HepG2 (cell line): ENCODE measurements around the gene ITGAE. TPM values are rescaled to one million over a fixed set of nuclear protein-coding genes. Genes with fewer than 3 reads are reported as not detected.
A peak's percentile ranks its signal among the peaks of the same experiment; 100 is the strongest.

Experiments used
- ATAC-seq: fragments of 200-7000 bp; cut with Tn5 transposase; 3 replicates; pipeline ENCODE4 v1.9.1; 2020; ENCODE audit warnings: mild to moderate bottlenecking, moderate library complexity
- BruUV-seq: library from RNA; stranded (reverse); fragments of 400-500 nt; replicated peaks from 2 replicates; lab custom pipeline; 2021; lab: Mats Ljungman, UMichigan
- CTCF ChIA-PET: fragments of 300-600 bp; formaldehyde crosslinking; extraction: SDS; loops from one replicate; lab custom pipeline; 2021; ENCODE audit warnings: low total read pairs, inconsistent platforms, low intra/inter-chr PET ratio; lab: Yijun Ruan, JAX
- POLR2A ChIA-PET: fragments of 350-600 bp; sonication (Branson Sonifier 250); formaldehyde crosslinking; loops from one replicate; lab custom pipeline; 2020; ENCODE audit warnings: antibody characterized with exemption, inconsistent platforms; lab: Yijun Ruan, JAX
- DNase-seq: peaks from one replicate; pipeline ENCODE4 v3.0.0-alpha.2; 2015; ENCODE audit warnings: low spot score
- FAIRE-seq: peaks from 3 replicates; lab custom pipeline; 2011; peaks lifted over from hg19 to GRCh38; lab: Jason Lieb, UNC
- H2AFZ ChIP-seq: one replicate; pipeline ENCODE4 v1.6.1; 2011; ENCODE audit warnings: low read length, inconsistent platforms
- H3K27ac ChIP-seq: fragments of 300-600 bp; 3 replicates; pipeline ENCODE4 v1.8.0; 2011; ENCODE audit warnings: mixed run types, mild to moderate bottlenecking, mixed read lengths, low read length, inconsistent platforms; ENCODE audit not compliant: insufficient read depth; ENCODE audit errors: extremely low read length
- H3K27me3 ChIP-seq, 2 experiments: fragments of 200-600 bp in 1 of 2; 2 replicates in 1 of 2; 3 replicates in 1 of 2; pipeline versions ENCODE4 v1.6.0 to v1.8.0; 2011; ENCODE audit warnings: low read length in 2 of 2, mild to moderate bottlenecking in 2 of 2, moderate library complexity in 2 of 2, inconsistent platforms in 1 of 2; ENCODE audit not compliant: insufficient read depth in 2 of 2, control insufficient read depth in 1 of 2
- H3K36me3 ChIP-seq, 2 experiments: fragments of 200-600 bp in 1 of 2; replicated peaks in 1 of 2; 2 replicates in 1 of 2; 3 replicates in 1 of 2; pipeline versions ENCODE4 v1.5.1 to v1.8.0; 2011; ENCODE audit warnings: low read length in 2 of 2, inconsistent platforms in 1 of 2; ENCODE audit not compliant: insufficient read depth in 2 of 2, control insufficient read depth in 1 of 2
- H3K4me1 ChIP-seq: 2 replicates; pipeline ENCODE4 v1.5.1; 2012; ENCODE audit warnings: low read length, inconsistent platforms; ENCODE audit not compliant: insufficient read depth
- H3K4me2 ChIP-seq: 2 replicates; pipeline ENCODE4 v1.6.0; 2011; ENCODE audit warnings: low read depth, low read length, inconsistent platforms
- H3K4me3 ChIP-seq, 3 experiments: fragments of 200-600 bp in 1 of 3; sonication (generic), shearing (Covaris generic) in 1 of 3; replicated peaks in 1 of 3; 2 replicates each; pipeline ENCODE4 v1.5.1; 2011 to 2016; ENCODE audit warnings: low read length in 3 of 3, inconsistent platforms in 2 of 3, low read depth in 2 of 3, mild to moderate bottlenecking in 2 of 3, control low read depth in 1 of 3, mixed read lengths in 1 of 3; ENCODE audit not compliant: insufficient read depth in 1 of 3
- H3K79me2 ChIP-seq: one replicate; pipeline ENCODE4 v1.6.1; 2011; ENCODE audit warnings: low read length, inconsistent platforms; ENCODE audit not compliant: insufficient read depth
- H3K9ac ChIP-seq: 2 replicates; pipeline ENCODE4 v1.6.0; 2011; ENCODE audit warnings: mild to moderate bottlenecking, low read depth, low read length, inconsistent platforms; ENCODE audit not compliant: insufficient read depth
- H3K9me3 ChIP-seq: 2 replicates; pipeline ENCODE4 v1.5.1; 2012; ENCODE audit warnings: mild to moderate bottlenecking, low read length
- H4K20me1 ChIP-seq: 2 replicates; pipeline ENCODE4 v1.6.0; 2011; ENCODE audit warnings: inconsistent platforms, mild to moderate bottlenecking, low read length, moderate library complexity; ENCODE audit not compliant: insufficient read depth
- DMAP1 ChIP-seq: IDR thresholded peaks from 2 replicates; pipeline ENCODE4 v1.6.1; 2016
- ELK4 ChIP-seq: sonication (generic); formaldehyde crosslinking; IDR thresholded peaks from 2 replicates; pipeline ENCODE4 v1.9.0; 2021; ENCODE audit warnings: missing genetic modification reagents, borderline replicate concordance
- KLF12 ChIP-seq: sonication (generic); formaldehyde crosslinking; IDR thresholded peaks from 2 replicates; pipeline ENCODE4 v1.4.0; 2020; ENCODE audit warnings: missing genetic modification reagents, borderline replicate concordance
- KMT2B ChIP-seq: IDR thresholded peaks from 2 replicates; pipeline ENCODE4 v1.6.1; 2016; ENCODE audit warnings: missing genetic modification reagents, missing compliant biosample characterization
- PHF8 ChIP-seq: sonication (generic); formaldehyde crosslinking; IDR thresholded peaks from 2 replicates; pipeline ENCODE4 v1.5.0; 2020; ENCODE audit warnings: missing genetic modification reagents
- REXO4 ChIP-seq: sonication (generic); formaldehyde crosslinking; IDR thresholded peaks from 2 replicates; pipeline ENCODE4 v1.8.0; 2022; ENCODE audit warnings: missing genetic modification reagents, mild to moderate bottlenecking, borderline replicate concordance
- THAP7 ChIP-seq: sonication (generic); formaldehyde crosslinking; IDR thresholded peaks from 2 replicates; pipeline ENCODE4 v1.8.1; 2023; ENCODE audit warnings: mild to moderate bottlenecking, missing genetic modification reagents
- ZBTB21 ChIP-seq: sonication (generic); formaldehyde crosslinking; IDR thresholded peaks from 2 replicates; pipeline ENCODE4 v1.4.0; 2020; ENCODE audit warnings: missing genetic modification reagents
- ZFP62 ChIP-seq: sonication (generic); formaldehyde crosslinking; IDR thresholded peaks from 2 replicates; pipeline ENCODE4 v1.4.0; 2020; ENCODE audit warnings: missing genetic modification reagents
- ZNF17 ChIP-seq: sonication (generic); formaldehyde crosslinking; IDR thresholded peaks from 2 replicates; pipeline ENCODE4 v1.5.0; 2020; ENCODE audit warnings: mild to moderate bottlenecking, missing genetic modification reagents
- ZNF263 ChIP-seq: sonication (generic); formaldehyde crosslinking; IDR thresholded peaks from 2 replicates; pipeline ENCODE4 v1.4.0; 2020; ENCODE audit warnings: missing genetic modification reagents
- ZNF331 ChIP-seq: sonication (generic); formaldehyde crosslinking; IDR thresholded peaks from 2 replicates; pipeline ENCODE4 v1.4.0; 2020; ENCODE audit warnings: missing genetic modification reagents
- ZNF589 ChIP-seq: sonication (generic); formaldehyde crosslinking; conservative IDR thresholded peaks from 2 replicates; pipeline ENCODE4 v1.8.0; 2022; ENCODE audit warnings: mild to moderate bottlenecking, moderate library complexity, missing genetic modification reagents
- ZXDC ChIP-seq: sonication (generic); formaldehyde crosslinking; IDR thresholded peaks from 2 replicates; pipeline ENCODE4 v1.5.0; 2020; ENCODE audit warnings: mild to moderate bottlenecking, missing genetic modification reagents
- WGBS: methylation state at CpG from one replicate; pipeline ENCODE4 v1.1.6; 2017; ENCODE audit warnings: low lambda C conversion rate; 5-methylcytosine and 5-hydroxymethylcytosine counted together
- in situ Hi-C: cut with HindIII; loops from 2 replicates; pipeline ENCODE4 v1.10.0; 2017; ENCODE audit warnings: low pct_unique_long_range_greater_than_20kb; ENCODE audit not compliant: extremely low pct_ligation_motif_present
- intact Hi-C: fragments of 100-400 bp; cut with micrococcal nuclease; formaldehyde crosslinking; loops from one replicate; pipeline ENCODE4 v1.10.0; 2022; ENCODE audit not compliant: unreplicated experiment
- polyA plus RNA-seq, 8 experiments: library from polyadenylated mRNA; depleted of rRNA in 3 of 8; stranded (reverse) in 7 of 8; unstranded in 1 of 8; fragments of >200 nt; fragmentation: Illumina TruSeq in 4 of 8; extraction: Trizol in 4 of 8; gene quantifications; 2 replicates each; pipeline versions ENCODE4 v1.2.1 to v1.2.3, GENCODE V29; 2011 to 2016; ENCODE audit warnings: low read depth in 4 of 8, missing spikeins in 1 of 8, mixed read lengths in 1 of 8; ENCODE audit not compliant: insufficient read depth in 1 of 8
- total RNA-seq, 5 experiments: library from RNA; depleted of rRNA; stranded (reverse); fragments of >200 nt; fragmentation: Illumina TruSeq; extraction: Trizol; gene quantifications; 2 replicates each; pipeline ENCODE4 v1.2.3, GENCODE V29; 2016; ENCODE audit warnings: low read depth in 1 of 5

The ITGAE gene
- total and polyA plus RNA-seq, 2 of the 13 experiments (the other 11 are each of a cell fraction or from before 2014, with no cell fraction given) = 42.3 to 49.0 TPM

- Histone ChIP-seq H3K9ac (no peak overlapping the region), H3K27me3 (no peaks in the 10 kb centered on the region), H3K27ac (no peak overlapping the region), H4K20me1 (no peaks in the 10 kb centered on the region), H3K4me2 (no peak overlapping the region), H3K4me1 (peaks cover 33% of the 10 kb centered on the region), H2AFZ (no peak overlapping the region), H3K4me3 (no peak overlapping the region), H3K79me2 (no peaks in the 10 kb centered on the region), H3K9me3 (peaks cover 5% of the 10 kb centered on the region; the same call in 1 of the 2 replicates), H3K36me3 (no peaks in the 10 kb centered on the region)
- in situ Hi-C loops = no loop called here
- CTCF ChIA-PET = no interaction called here
- intact Hi-C loops = no loop called here
- 54% methylated on average over 6 of the region's 6 CpGs for WGBS
- DNase-seq (no peak), ATAC-seq (no peak), FAIRE-seq (no peak)
- POLR2A ChIA-PET = no interaction called here
- no TSS peak for BruUV-seq
- TF ChIP-seq ZNF331 (CRISPR knock-in tag) (peak; percentile 100), ZXDC (CRISPR knock-in tag) (no peak), KMT2B (CRISPR knock-in tag) (no peak)
Observed at GRCh38 chr17:3759597-3760216, 41.3 kb downstream of the ITGAE start.

GRCh38 chr17:3755335-3756030 is 45.5 kb downstream of the ITGAE start:
- no peak overlapping the region for H3K4me3 ChIP-seq
- POLR2A ChIA-PET = no interaction called here

More at GRCh38 chr17:3755335-3756030, 45.5 kb downstream of the ITGAE start:
- H3K36me3 ChIP-seq = no peaks in the 10 kb centered on the region
- CTCF ChIA-PET = no interaction called here
- H3K9ac ChIP-seq = no peak overlapping the region
- H2AFZ ChIP-seq = no peak overlapping the region
- intact Hi-C loops (no loop called here), in situ Hi-C loops (no loop called here)
- H3K27ac ChIP-seq = no peak overlapping the region
- ATAC-seq (no peak), DNase-seq (no peak), FAIRE-seq (no peak)
- H3K27me3 ChIP-seq = no peaks in the 10 kb centered on the region; a peak in 1 of 5 replicates
- no peaks in the 10 kb centered on the region for H4K20me1 ChIP-seq
- H3K79me2 ChIP-seq = no peaks in the 10 kb centered on the region
- no peaks in the 10 kb centered on the region for H3K4me1 ChIP-seq
- TF ChIP-seq KLF12 (CRISPR knock-in tag) = no peak
- TF ChIP-seq THAP7 = no peak
- TF ChIP-seq PHF8 (CRISPR knock-in tag) = no peak
- no peak for TF ChIP-seq ZNF263
- no peak for TF ChIP-seq DMAP1 (CRISPR knock-in tag)
- TF ChIP-seq ZFP62 (CRISPR knock-in tag) = no peak
- no peak for TF ChIP-seq ZNF17 (CRISPR knock-in tag)
- TF ChIP-seq ZBTB21 (CRISPR knock-in tag) = no peak
- no peak for TF ChIP-seq ELK4 (CRISPR knock-in tag)
- TF ChIP-seq ZNF589 (CRISPR knock-in tag) = no peak
- no peak for TF ChIP-seq REXO4 (CRISPR knock-in tag)
- 53% methylated on average over 12 of the region's 20 CpGs for WGBS
- peaks cover 5% of the 10 kb centered on the region; the same call in 1 of the 2 replicates for H3K9me3 ChIP-seq
- BruUV-seq = no TSS peak
- no peak overlapping the region for H3K4me2 ChIP-seq
